ENCODE data around the gene SULT4A1.

- TF ChIP-seq CTCF (IDR thresholded peaks at IDR 0.05 in 8 of 11, conservative IDR thresholded peaks at IDR 0.05 in 3 of 11) (no peak), POLR2A (IDR thresholded peaks at IDR 0.05) (no peak)
Observed at GRCh38 chr22:43792905-43793304, 69.4 kb downstream of the SULT4A1 start.

All from spleen (tissue), 7 donors.